HepG2 (cell line): ENCODE measurements around the gene KRTAP5-9. TPM values are rescaled to one million over a fixed set of nuclear protein-coding genes. Genes with fewer than 3 reads are reported as not detected.

Experiments
- ATAC-seq: fragments of 200-7000 bp; cut with Tn5 transposase; 3 replicates; pipeline ENCODE4 v1.9.1; 2020; ENCODE audit warnings: mild to moderate bottlenecking, moderate library complexity
- BruUV-seq: library from RNA; stranded (reverse); fragments of 400-500 nt; replicated peaks from 2 replicates; lab custom pipeline; 2021; lab: Mats Ljungman, UMichigan
- CTCF ChIA-PET: fragments of 300-600 bp; formaldehyde crosslinking; extraction: SDS; loops from one replicate; lab custom pipeline; 2021; ENCODE audit warnings: low total read pairs, inconsistent platforms, low intra/inter-chr PET ratio; lab: Yijun Ruan, JAX
- POLR2A ChIA-PET: fragments of 350-600 bp; sonication (Branson Sonifier 250); formaldehyde crosslinking; loops from one replicate; lab custom pipeline; 2020; ENCODE audit warnings: antibody characterized with exemption, inconsistent platforms; lab: Yijun Ruan, JAX
- DNase-seq: peaks from one replicate; pipeline ENCODE4 v3.0.0-alpha.2; 2015; ENCODE audit warnings: low spot score
- FAIRE-seq: peaks from 3 replicates; lab custom pipeline; 2011; peaks lifted over from hg19 to GRCh38; lab: Jason Lieb, UNC
- H2AFZ ChIP-seq: one replicate; pipeline ENCODE4 v1.6.1; 2011; ENCODE audit warnings: low read length, inconsistent platforms
- H3K27ac ChIP-seq: fragments of 300-600 bp; 3 replicates; pipeline ENCODE4 v1.8.0; 2011; ENCODE audit warnings: mixed run types, mild to moderate bottlenecking, mixed read lengths, low read length, inconsistent platforms; ENCODE audit not compliant: insufficient read depth; ENCODE audit errors: extremely low read length
- H3K27me3 ChIP-seq, 2 experiments: fragments of 200-600 bp in 1 of 2; 2 replicates in 1 of 2; 3 replicates in 1 of 2; pipeline versions ENCODE4 v1.6.0 to v1.8.0; 2011; ENCODE audit warnings: low read length in 2 of 2, mild to moderate bottlenecking in 2 of 2, moderate library complexity in 2 of 2, inconsistent platforms in 1 of 2; ENCODE audit not compliant: insufficient read depth in 2 of 2, control insufficient read depth in 1 of 2
- H3K36me3 ChIP-seq, 2 experiments: fragments of 200-600 bp in 1 of 2; replicated peaks in 1 of 2; 2 replicates in 1 of 2; 3 replicates in 1 of 2; pipeline versions ENCODE4 v1.5.1 to v1.8.0; 2011; ENCODE audit warnings: low read length in 2 of 2, inconsistent platforms in 1 of 2; ENCODE audit not compliant: insufficient read depth in 2 of 2, control insufficient read depth in 1 of 2
- H3K4me1 ChIP-seq: 2 replicates; pipeline ENCODE4 v1.5.1; 2012; ENCODE audit warnings: low read length, inconsistent platforms; ENCODE audit not compliant: insufficient read depth
- H3K4me2 ChIP-seq: 2 replicates; pipeline ENCODE4 v1.6.0; 2011; ENCODE audit warnings: low read depth, low read length, inconsistent platforms
- H3K4me3 ChIP-seq, 3 experiments: fragments of 200-600 bp in 1 of 3; sonication (generic), shearing (Covaris generic) in 1 of 3; replicated peaks in 1 of 3; 2 replicates each; pipeline ENCODE4 v1.5.1; 2011 to 2016; ENCODE audit warnings: low read length in 3 of 3, inconsistent platforms in 2 of 3, low read depth in 2 of 3, mild to moderate bottlenecking in 2 of 3, control low read depth in 1 of 3, mixed read lengths in 1 of 3; ENCODE audit not compliant: insufficient read depth in 1 of 3
- H3K79me2 ChIP-seq: one replicate; pipeline ENCODE4 v1.6.1; 2011; ENCODE audit warnings: low read length, inconsistent platforms; ENCODE audit not compliant: insufficient read depth
- H3K9ac ChIP-seq: 2 replicates; pipeline ENCODE4 v1.6.0; 2011; ENCODE audit warnings: mild to moderate bottlenecking, low read depth, low read length, inconsistent platforms; ENCODE audit not compliant: insufficient read depth
- H3K9me3 ChIP-seq: 2 replicates; pipeline ENCODE4 v1.5.1; 2012; ENCODE audit warnings: mild to moderate bottlenecking, low read length
- H4K20me1 ChIP-seq: 2 replicates; pipeline ENCODE4 v1.6.0; 2011; ENCODE audit warnings: inconsistent platforms, mild to moderate bottlenecking, low read length, moderate library complexity; ENCODE audit not compliant: insufficient read depth
- BRCA1 ChIP-seq: sonication (generic); formaldehyde crosslinking; IDR thresholded peaks from 2 replicates; pipeline ENCODE4 v1.4.0; 2020; ENCODE audit warnings: missing genetic modification reagents
- MAFF ChIP-seq: IDR thresholded peaks from 2 replicates; pipeline ENCODE4 v1.6.1; 2011; ENCODE audit warnings: low read depth, low read length, improper control_type of control experiment
- MAFK ChIP-seq, 2 experiments: IDR thresholded peaks in 1 of 2; conservative IDR thresholded peaks in 1 of 2; 2 replicates each; pipeline ENCODE4 v1.6.1; 2011; ENCODE audit warnings: improper control_type of control experiment in 2 of 2, low read length in 2 of 2
- SRSF1 ChIP-seq: fragments of 200-400 bp; formaldehyde crosslinking; optimal IDR thresholded peaks from 2 replicates; pipeline ENCODE3; 2017; ENCODE audit warnings: mild to moderate bottlenecking, low read depth, low read length, moderate library complexity
- ZNF18 ChIP-seq: sonication (generic); formaldehyde crosslinking; IDR thresholded peaks from 2 replicates; pipeline ENCODE4 v1.8.0; 2022; ENCODE audit warnings: mild to moderate bottlenecking, missing genetic modification reagents; ENCODE audit not compliant: insufficient replicate concordance
- ZNF549 ChIP-seq: sonication (generic); formaldehyde crosslinking; IDR thresholded peaks from 2 replicates; pipeline ENCODE4 v1.5.0; 2020; ENCODE audit warnings: missing genetic modification reagents
- ZNF792 ChIP-seq: IDR thresholded peaks from 2 replicates; pipeline ENCODE4 v1.6.1; 2016
- ZNF883 ChIP-seq: sonication (generic); formaldehyde crosslinking; IDR thresholded peaks from 2 replicates; pipeline ENCODE4 v1.5.1; 2020; ENCODE audit warnings: mild to moderate bottlenecking, missing genetic modification reagents; ENCODE audit errors: not compliant biosample characterization
- WGBS: methylation state at CpG from one replicate; pipeline ENCODE4 v1.1.6; 2017; ENCODE audit warnings: low lambda C conversion rate; 5-methylcytosine and 5-hydroxymethylcytosine counted together
- in situ Hi-C: cut with HindIII; loops from 2 replicates; pipeline ENCODE4 v1.10.0; 2017; ENCODE audit warnings: low pct_unique_long_range_greater_than_20kb; ENCODE audit not compliant: extremely low pct_ligation_motif_present
- intact Hi-C: fragments of 100-400 bp; cut with micrococcal nuclease; formaldehyde crosslinking; loops from one replicate; pipeline ENCODE4 v1.10.0; 2022; ENCODE audit not compliant: unreplicated experiment
- polyA plus RNA-seq, 8 experiments: library from polyadenylated mRNA; depleted of rRNA in 3 of 8; stranded (reverse) in 7 of 8; unstranded in 1 of 8; fragments of >200 nt; fragmentation: Illumina TruSeq in 4 of 8; extraction: Trizol in 4 of 8; gene quantifications; 2 replicates each; pipeline versions ENCODE4 v1.2.1 to v1.2.3, GENCODE V29; 2011 to 2016; ENCODE audit warnings: low read depth in 4 of 8, missing spikeins in 1 of 8, mixed read lengths in 1 of 8; ENCODE audit not compliant: insufficient read depth in 1 of 8
- total RNA-seq, 5 experiments: library from RNA; depleted of rRNA; stranded (reverse); fragments of >200 nt; fragmentation: Illumina TruSeq; extraction: Trizol; gene quantifications; 2 replicates each; pipeline ENCODE4 v1.2.3, GENCODE V29; 2016; ENCODE audit warnings: low read depth in 1 of 5

Gene KRTAP5-9
- total and polyA plus RNA-seq, 2 of the 13 experiments (the other 11 are each of a cell fraction or from before 2014, with no cell fraction given), result 0.09 TPM; not detected in 1

- intact Hi-C loops (no loop called here), in situ Hi-C loops (no loop called here)
- Histone ChIP-seq H3K9me3 (no peaks in the 10 kb centered on the region), H4K20me1 (no peaks in the 10 kb centered on the region), H3K4me1 (peaks cover 80% of the 10 kb centered on the region), H3K4me2 (no peak overlapping the region), H3K4me3 (no peak overlapping the region), H3K27ac (no peak overlapping the region), H2AFZ (no peak overlapping the region), H3K9ac (no peak overlapping the region), H3K27me3 (no peaks in the 10 kb centered on the region), H3K79me2 (no peaks in the 10 kb centered on the region), H3K36me3 (no peaks in the 10 kb centered on the region)
- no peak for DNase-seq
- TF ChIP-seq BRCA1 (CRISPR knock-in tag) (no peak), MAFK (conservative IDR thresholded peaks at IDR 0.05 in 1 of 2, IDR thresholded peaks at IDR 0.05 in 1 of 2; ENCODE audit: low read length in 2 of 2) (peak; percentile 78 to 89), ZNF549 (CRISPR knock-in tag) (no peak), MAFF (peak; percentile 80), ZNF792 (CRISPR knock-in tag) (no peak), SRSF1 (no peak), ZNF883 (CRISPR knock-in tag) (no peak), ZNF18 (CRISPR knock-in tag) (no peak)
- FAIRE-seq, result no peak
- ATAC-seq, result no peak
- ChIA-PET POLR2A (no interaction called here), CTCF (no interaction called here)
- 86% methylated on average over 10 of the region's 10 CpGs for WGBS
- no TSS peak for BruUV-seq
Observed at GRCh38 chr11:71532036-71532610, 16.1 kb upstream of the KRTAP5-9 start.
